Measurements from ENCODE around the gene ACSM4. TPM values are rescaled to one million over a fixed set of nuclear protein-coding genes. Genes with fewer than 3 reads are reported as not detected.

Gene ACSM4
- total and polyA plus RNA-seq, 9 of the 15 experiments (the other 6 are each of a cell fraction or from before 2014, with no cell fraction given) = not detected

DNA sequence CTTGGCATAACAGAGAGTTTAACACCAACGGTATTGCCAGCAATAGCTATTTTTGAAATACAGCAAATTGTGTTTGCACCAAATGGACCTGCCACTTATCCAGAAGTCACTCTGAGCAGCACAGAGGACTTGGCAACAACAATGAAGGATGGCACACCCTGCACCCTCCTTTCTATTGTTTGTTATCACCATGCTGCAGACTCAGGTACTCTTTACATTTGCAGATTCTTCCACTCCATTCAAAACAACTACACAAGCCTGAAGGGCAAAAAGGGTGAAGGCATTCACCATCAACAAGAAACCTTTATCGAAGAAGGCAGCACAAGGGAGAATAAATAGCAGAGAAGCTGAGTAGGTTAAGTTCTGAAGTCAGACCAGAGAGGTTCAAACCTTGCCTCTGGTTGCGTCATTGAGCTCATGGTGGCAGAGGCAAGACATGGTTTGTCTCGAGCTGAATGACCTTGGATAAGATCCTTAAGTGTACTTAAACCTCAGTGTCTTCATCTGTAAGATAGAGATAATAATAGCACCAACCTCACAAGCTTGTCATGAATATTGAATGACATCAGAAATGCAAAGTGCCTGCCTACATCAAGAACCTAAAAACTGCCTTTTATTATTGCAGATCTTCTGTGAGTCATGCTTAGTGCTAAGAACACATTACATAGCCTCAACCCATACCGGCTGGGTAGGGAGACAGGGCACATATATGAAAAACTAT lies 1.4 kb upstream of the ACSM4 start (continued):
- TF ChIP-seq, protein P1, sequence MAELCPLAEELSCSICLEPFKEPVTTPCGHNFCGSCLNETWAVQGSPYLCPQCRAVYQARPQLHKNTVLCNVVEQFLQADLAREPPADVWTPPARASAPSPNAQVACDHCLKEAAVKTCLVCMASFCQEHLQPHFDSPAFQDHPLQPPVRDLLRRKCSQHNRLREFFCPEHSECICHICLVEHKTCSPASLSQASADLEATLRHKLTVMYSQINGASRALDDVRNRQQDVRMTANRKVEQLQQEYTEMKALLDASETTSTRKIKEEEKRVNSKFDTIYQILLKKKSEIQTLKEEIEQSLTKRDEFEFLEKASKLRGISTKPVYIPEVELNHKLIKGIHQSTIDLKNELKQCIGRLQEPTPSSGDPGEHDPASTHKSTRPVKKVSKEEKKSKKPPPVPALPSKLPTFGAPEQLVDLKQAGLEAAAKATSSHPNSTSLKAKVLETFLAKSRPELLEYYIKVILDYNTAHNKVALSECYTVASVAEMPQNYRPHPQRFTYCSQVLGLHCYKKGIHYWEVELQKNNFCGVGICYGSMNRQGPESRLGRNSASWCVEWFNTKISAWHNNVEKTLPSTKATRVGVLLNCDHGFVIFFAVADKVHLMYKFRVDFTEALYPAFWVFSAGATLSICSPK (IDR thresholded peaks at IDR 0.05; ENCODE audit: borderline replicate concordance) = no peak
- TF ChIP-seq, protein P2, sequence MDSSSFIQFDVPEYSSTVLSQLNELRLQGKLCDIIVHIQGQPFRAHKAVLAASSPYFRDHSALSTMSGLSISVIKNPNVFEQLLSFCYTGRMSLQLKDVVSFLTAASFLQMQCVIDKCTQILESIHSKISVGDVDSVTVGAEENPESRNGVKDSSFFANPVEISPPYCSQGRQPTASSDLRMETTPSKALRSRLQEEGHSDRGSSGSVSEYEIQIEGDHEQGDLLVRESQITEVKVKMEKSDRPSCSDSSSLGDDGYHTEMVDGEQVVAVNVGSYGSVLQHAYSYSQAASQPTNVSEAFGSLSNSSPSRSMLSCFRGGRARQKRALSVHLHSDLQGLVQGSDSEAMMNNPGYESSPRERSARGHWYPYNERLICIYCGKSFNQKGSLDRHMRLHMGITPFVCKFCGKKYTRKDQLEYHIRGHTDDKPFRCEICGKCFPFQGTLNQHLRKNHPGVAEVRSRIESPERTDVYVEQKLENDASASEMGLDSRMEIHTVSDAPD (CRISPR knock-in tag; IDR thresholded peaks at IDR 0.05) = no peak
- TF ChIP-seq, protein P3, sequence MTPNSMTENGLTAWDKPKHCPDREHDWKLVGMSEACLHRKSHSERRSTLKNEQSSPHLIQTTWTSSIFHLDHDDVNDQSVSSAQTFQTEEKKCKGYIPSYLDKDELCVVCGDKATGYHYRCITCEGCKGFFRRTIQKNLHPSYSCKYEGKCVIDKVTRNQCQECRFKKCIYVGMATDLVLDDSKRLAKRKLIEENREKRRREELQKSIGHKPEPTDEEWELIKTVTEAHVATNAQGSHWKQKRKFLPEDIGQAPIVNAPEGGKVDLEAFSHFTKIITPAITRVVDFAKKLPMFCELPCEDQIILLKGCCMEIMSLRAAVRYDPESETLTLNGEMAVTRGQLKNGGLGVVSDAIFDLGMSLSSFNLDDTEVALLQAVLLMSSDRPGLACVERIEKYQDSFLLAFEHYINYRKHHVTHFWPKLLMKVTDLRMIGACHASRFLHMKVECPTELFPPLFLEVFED (CRISPR knock-in tag; conservative IDR thresholded peaks at IDR 0.05) = no peak
- TF ChIP-seq, protein P4, sequence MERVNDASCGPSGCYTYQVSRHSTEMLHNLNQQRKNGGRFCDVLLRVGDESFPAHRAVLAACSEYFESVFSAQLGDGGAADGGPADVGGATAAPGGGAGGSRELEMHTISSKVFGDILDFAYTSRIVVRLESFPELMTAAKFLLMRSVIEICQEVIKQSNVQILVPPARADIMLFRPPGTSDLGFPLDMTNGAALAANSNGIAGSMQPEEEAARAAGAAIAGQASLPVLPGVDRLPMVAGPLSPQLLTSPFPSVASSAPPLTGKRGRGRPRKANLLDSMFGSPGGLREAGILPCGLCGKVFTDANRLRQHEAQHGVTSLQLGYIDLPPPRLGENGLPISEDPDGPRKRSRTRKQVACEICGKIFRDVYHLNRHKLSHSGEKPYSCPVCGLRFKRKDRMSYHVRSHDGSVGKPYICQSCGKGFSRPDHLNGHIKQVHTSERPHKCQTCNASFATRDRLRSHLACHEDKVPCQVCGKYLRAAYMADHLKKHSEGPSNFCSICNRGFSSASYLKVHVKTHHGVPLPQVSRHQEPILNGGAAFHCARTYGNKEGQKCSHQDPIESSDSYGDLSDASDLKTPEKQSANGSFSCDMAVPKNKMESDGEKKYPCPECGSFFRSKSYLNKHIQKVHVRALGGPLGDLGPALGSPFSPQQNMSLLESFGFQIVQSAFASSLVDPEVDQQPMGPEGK (CRISPR knock-in tag; IDR thresholded peaks at IDR 0.05; ENCODE audit: borderline replicate concordance) = no peak
- TF ChIP-seq, protein P5, sequence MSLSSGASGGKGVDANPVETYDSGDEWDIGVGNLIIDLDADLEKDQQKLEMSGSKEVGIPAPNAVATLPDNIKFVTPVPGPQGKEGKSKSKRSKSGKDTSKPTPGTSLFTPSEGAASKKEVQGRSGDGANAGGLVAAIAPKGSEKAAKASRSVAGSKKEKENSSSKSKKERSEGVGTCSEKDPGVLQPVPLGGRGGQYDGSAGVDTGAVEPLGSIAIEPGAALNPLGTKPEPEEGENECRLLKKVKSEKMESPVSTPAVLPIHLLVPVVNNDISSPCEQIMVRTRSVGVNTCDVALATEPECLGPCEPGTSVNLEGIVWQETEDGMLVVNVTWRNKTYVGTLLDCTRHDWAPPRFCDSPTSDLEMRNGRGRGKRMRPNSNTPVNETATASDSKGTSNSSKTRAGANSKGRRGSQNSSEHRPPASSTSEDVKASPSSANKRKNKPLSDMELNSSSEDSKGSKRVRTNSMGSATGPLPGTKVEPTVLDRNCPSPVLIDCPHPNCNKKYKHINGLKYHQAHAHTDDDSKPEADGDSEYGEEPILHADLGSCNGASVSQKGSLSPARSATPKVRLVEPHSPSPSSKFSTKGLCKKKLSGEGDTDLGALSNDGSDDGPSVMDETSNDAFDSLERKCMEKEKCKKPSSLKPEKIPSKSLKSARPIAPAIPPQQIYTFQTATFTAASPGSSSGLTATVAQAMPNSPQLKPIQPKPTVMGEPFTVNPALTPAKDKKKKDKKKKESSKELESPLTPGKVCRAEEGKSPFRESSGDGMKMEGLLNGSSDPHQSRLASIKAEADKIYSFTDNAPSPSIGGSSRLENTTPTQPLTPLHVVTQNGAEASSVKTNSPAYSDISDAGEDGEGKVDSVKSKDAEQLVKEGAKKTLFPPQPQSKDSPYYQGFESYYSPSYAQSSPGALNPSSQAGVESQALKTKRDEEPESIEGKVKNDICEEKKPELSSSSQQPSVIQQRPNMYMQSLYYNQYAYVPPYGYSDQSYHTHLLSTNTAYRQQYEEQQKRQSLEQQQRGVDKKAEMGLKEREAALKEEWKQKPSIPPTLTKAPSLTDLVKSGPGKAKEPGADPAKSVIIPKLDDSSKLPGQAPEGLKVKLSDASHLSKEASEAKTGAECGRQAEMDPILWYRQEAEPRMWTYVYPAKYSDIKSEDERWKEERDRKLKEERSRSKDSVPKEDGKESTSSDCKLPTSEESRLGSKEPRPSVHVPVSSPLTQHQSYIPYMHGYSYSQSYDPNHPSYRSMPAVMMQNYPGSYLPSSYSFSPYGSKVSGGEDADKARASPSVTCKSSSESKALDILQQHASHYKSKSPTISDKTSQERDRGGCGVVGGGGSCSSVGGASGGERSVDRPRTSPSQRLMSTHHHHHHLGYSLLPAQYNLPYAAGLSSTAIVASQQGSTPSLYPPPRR (CRISPR knock-in tag; IDR thresholded peaks at IDR 0.05; ENCODE audit: borderline replicate concordance) = no peak
- TF ChIP-seq RBM39 (optimal IDR thresholded peaks at IDR 0.05; ENCODE audit: low read depth, low read length) (no peak), RUNX1 (IDR thresholded peaks at IDR 0.05; ENCODE audit: low read depth) (no peak), CBX2 (IDR thresholded peaks at IDR 0.05; ENCODE audit: insufficient read depth, low read length, poor library complexity, severe bottlenecking) (no peak), NFIC (IDR thresholded peaks at IDR 0.05) (no peak; the same call in 1 of the 2 replicates), BCOR (IDR thresholded peaks at IDR 0.05) (no peak), RBM17 (IDR thresholded peaks at IDR 0.05; ENCODE audit: borderline replicate concordance, low read depth, low read length) (no peak), TAF9B (IDR thresholded peaks at IDR 0.05; ENCODE audit: partially characterized antibody) (no peak), MIER1 (IDR thresholded peaks at IDR 0.05; ENCODE audit: low read depth) (no peak), ZNF316 (IDR thresholded peaks at IDR 0.05) (no peak), RB1 (IDR thresholded peaks at IDR 0.05; ENCODE audit: low read depth) (no peak)
